H1 (cell line): ENCODE results near the gene TNFRSF8. TPM values are rescaled to one million over a fixed set of nuclear protein-coding genes. Genes with fewer than 3 reads are reported as not detected.

Experiments
- CTCF ChIA-PET: fragments of 300-600 bp; sonication (Branson Sonifier 250); formaldehyde crosslinking; loops from one replicate; lab custom pipeline; 2021; ENCODE audit not compliant: partially characterized antibody; lab: Charles Lee
- POLR2A ChIA-PET: fragments of 300-600 bp; sonication (Branson Sonifier 250); formaldehyde crosslinking; loops from one replicate; lab custom pipeline; 2021; ENCODE audit warnings: inconsistent platforms; ENCODE audit not compliant: partially characterized antibody; lab: Charles Lee
- DNase-seq, 2 experiments: peaks; one replicate each; pipeline versions ENCODE4 v3.0.0 to v3.0.0-alpha.2; 2010 to 2022; ENCODE audit warnings: low spot score in 2 of 2, low read depth in 1 of 2, mixed read lengths in 1 of 2
- FAIRE-seq: peaks from 2 replicates; lab custom pipeline; 2011; peaks lifted over from hg19 to GRCh38; lab: Jason Lieb, UNC
- H2AFZ ChIP-seq: 2 replicates; pipeline ENCODE4 v1.8.1; 2012; ENCODE audit warnings: low read length, inconsistent platforms
- H2AK5ac ChIP-seq: 2 replicates; pipeline ENCODE4 v1.6.1; 2013; ENCODE audit warnings: low read depth, low read length
- H2BK120ac ChIP-seq: replicated peaks from 2 replicates; pipeline ENCODE3; 2013; ENCODE audit warnings: low read depth, low read length, inconsistent platforms
- H2BK12ac ChIP-seq: 2 replicates; pipeline ENCODE4 v1.6.1; 2013; ENCODE audit warnings: low read depth, low read length
- H2BK15ac ChIP-seq: 2 replicates; pipeline ENCODE4 v1.6.1; 2013; ENCODE audit warnings: low read length
- H2BK20ac ChIP-seq: 2 replicates; pipeline ENCODE4 v1.6.1; 2013; ENCODE audit warnings: low read length
- H2BK5ac ChIP-seq: 2 replicates; pipeline ENCODE4 v1.6.1; 2013; ENCODE audit warnings: low read depth, low read length
- H3K14ac ChIP-seq: 2 replicates; pipeline ENCODE4 v1.6.1; 2013; ENCODE audit warnings: inconsistent platforms; ENCODE audit not compliant: insufficient read length
- H3K18ac ChIP-seq: 2 replicates; pipeline ENCODE4 v1.6.1; 2013; ENCODE audit warnings: low read length; ENCODE audit errors: extremely low read depth
- H3K23ac ChIP-seq: 2 replicates; pipeline ENCODE4 v1.6.1; 2013; ENCODE audit warnings: inconsistent platforms; ENCODE audit not compliant: insufficient read length
- H3K23me2 ChIP-seq: 2 replicates; pipeline ENCODE4 v1.6.1; 2013; ENCODE audit warnings: low read depth, low read length
- H3K27ac ChIP-seq: 2 replicates; pipeline ENCODE4 v1.6.1; 2011; ENCODE audit warnings: low read depth, low read length, inconsistent platforms
- H3K27me3 ChIP-seq, 4 experiments: replicated peaks in 1 of 4; 1 replicate in 1 of 4; 2 replicates in 3 of 4; pipeline versions ENCODE4 v1.6.1 to v1.8.1; 2011 to 2013; ENCODE audit warnings: low read length in 3 of 4, mild to moderate bottlenecking in 3 of 4, inconsistent platforms in 2 of 4, mixed read lengths in 2 of 4, moderate library complexity in 1 of 4; ENCODE audit not compliant: control insufficient read depth in 3 of 4, insufficient read depth in 3 of 4; ENCODE audit errors: extremely low read depth in 1 of 4
- H3K36me3 ChIP-seq, 4 experiments: 2 replicates each; pipeline versions ENCODE4 v1.6.1 to v1.8.1; 2011 to 2013; ENCODE audit warnings: mild to moderate bottlenecking in 4 of 4, low read length in 3 of 4, moderate library complexity in 2 of 4, control low read depth in 1 of 4, inconsistent platforms in 1 of 4; ENCODE audit not compliant: insufficient read depth in 4 of 4, control insufficient read depth in 2 of 4
- H3K4ac ChIP-seq: replicated peaks from 2 replicates; pipeline ENCODE3; 2013; ENCODE audit warnings: low read length, low read depth, mixed read lengths, inconsistent platforms; ENCODE audit not compliant: insufficient read length
- H3K4me1 ChIP-seq, 4 experiments: replicated peaks in 1 of 4; 1 replicate in 1 of 4; 2 replicates in 3 of 4; pipeline versions ENCODE4 v1.6.1 to v1.8.1; 2011 to 2013; ENCODE audit warnings: low read length in 3 of 4, inconsistent platforms in 2 of 4, mixed read lengths in 1 of 4; ENCODE audit not compliant: insufficient read depth in 4 of 4, control insufficient read depth in 3 of 4
- H3K4me2 ChIP-seq, 2 experiments: 2 replicates each; pipeline versions ENCODE4 v1.6.1 to v1.8.1; 2011 to 2013; ENCODE audit warnings: low read depth in 2 of 2, low read length in 2 of 2, control low read depth in 1 of 2, inconsistent platforms in 1 of 2, mild to moderate bottlenecking in 1 of 2; ENCODE audit not compliant: insufficient read depth in 1 of 2
- H3K4me3 ChIP-seq, 4 experiments: fragments of 200-600, 300-600 bp in 1 of 4; sonication (generic), shearing (Covaris generic), sonication (Bioruptor Twin) in 1 of 4; 2 replicates each; pipeline versions ENCODE4 v1.5.1 to v1.8.1; 2011 to 2016; ENCODE audit warnings: low read length in 4 of 4, low read depth in 3 of 4, control low read depth in 2 of 4, inconsistent platforms in 2 of 4, mild to moderate bottlenecking in 2 of 4, mixed read lengths in 1 of 4, moderate library complexity in 1 of 4; ENCODE audit not compliant: insufficient read depth in 2 of 4; ENCODE audit errors: extremely low read depth in 1 of 4
- H3K56ac ChIP-seq: replicated peaks from 2 replicates; pipeline ENCODE3; 2013; ENCODE audit warnings: low read depth, mild to moderate bottlenecking, mixed read lengths, low read length, inconsistent platforms; ENCODE audit not compliant: insufficient read length
- H3K79me1 ChIP-seq: 2 replicates; pipeline ENCODE4 v1.6.1; 2013; ENCODE audit warnings: low read depth, low read length, control low read depth
- H3K79me2 ChIP-seq, 2 experiments: 2 replicates each; pipeline versions ENCODE4 v1.6.1 to v1.8.1; 2012 to 2013; ENCODE audit warnings: low read length in 2 of 2, mild to moderate bottlenecking in 2 of 2, inconsistent platforms in 1 of 2; ENCODE audit not compliant: insufficient read depth in 2 of 2, control insufficient read depth in 1 of 2
- H3K9ac ChIP-seq, 4 experiments: replicated peaks in 1 of 4; 1 replicate in 1 of 4; 2 replicates in 3 of 4; pipeline versions ENCODE4 v1.6.1 to v1.8.1; 2011 to 2013; ENCODE audit warnings: low read depth in 3 of 4, low read length in 3 of 4, control low read depth in 2 of 4, mild to moderate bottlenecking in 2 of 4, moderate library complexity in 2 of 4, inconsistent platforms in 1 of 4; ENCODE audit errors: extremely low read depth in 1 of 4
- H3K9me3 ChIP-seq, 2 experiments: 2 replicates each; pipeline versions ENCODE4 v1.6.1 to v1.8.1; 2012 to 2013; ENCODE audit warnings: mild to moderate bottlenecking in 2 of 2, moderate library complexity in 2 of 2, control low read depth in 1 of 2, inconsistent platforms in 1 of 2, low read depth in 1 of 2, low read length in 1 of 2, mixed read lengths in 1 of 2; ENCODE audit not compliant: insufficient read depth in 2 of 2
- H4K20me1 ChIP-seq, 2 experiments: replicated peaks in 1 of 2; 2 replicates each; pipeline versions ENCODE3 to v1.8.1; 2011 to 2013; ENCODE audit warnings: inconsistent platforms in 2 of 2, low read length in 2 of 2, mild to moderate bottlenecking in 1 of 2; ENCODE audit not compliant: insufficient read depth in 2 of 2, control insufficient read depth in 1 of 2
- H4K5ac ChIP-seq: 2 replicates; pipeline ENCODE4 v1.6.1; 2013; ENCODE audit warnings: low read length, low read depth, mixed read lengths, inconsistent platforms; ENCODE audit not compliant: insufficient read length
- H4K8ac ChIP-seq: 2 replicates; pipeline ENCODE4 v1.8.0; 2013; ENCODE audit warnings: mild to moderate bottlenecking, moderate library complexity, low read length, inconsistent platforms; ENCODE audit not compliant: insufficient read depth; ENCODE audit errors: extremely low read depth
- H4K91ac ChIP-seq: replicated peaks from 2 replicates; pipeline ENCODE3; 2013; ENCODE audit warnings: low read length, mixed read lengths, inconsistent platforms; ENCODE audit not compliant: insufficient read length
- USF2 ChIP-seq: IDR thresholded peaks from 2 replicates; pipeline ENCODE4 v1.6.1; 2011; ENCODE audit warnings: low read length, improper control_type of control experiment
- ZNF274 ChIP-seq: IDR thresholded peaks from 2 replicates; pipeline ENCODE4 v1.7.0; 2012; ENCODE audit warnings: low read length, borderline replicate concordance; ENCODE audit errors: extremely low read depth
- WGBS, 2 experiments: shearing (Covaris generic) in 1 of 2; methylation state at CpG; one replicate each; pipeline versions ENCODE4 v1.1.6 to v1.1.7; 2013 to 2015; ENCODE audit warnings: low lambda C conversion rate in 2 of 2, mixed read lengths in 2 of 2, inconsistent platforms in 1 of 2, low coverage in 1 of 2, missing lambda C conversion rate in 1 of 2; ENCODE audit not compliant: insufficient replicate concordance in 2 of 2, insufficient coverage in 1 of 2, insufficient read length in 1 of 2; ENCODE audit errors: extremely low coverage in 1 of 2, missing lambda C conversion rate in 1 of 2; 5-methylcytosine and 5-hydroxymethylcytosine counted together
- polyA plus RNA-seq, 7 experiments: library from polyadenylated mRNA; depleted of rRNA in 3 of 7; stranded (reverse) in 5 of 7; unstranded in 2 of 7; fragments of >200 nt in 5 of 7; fragments of 200-250 nt in 2 of 7; gene quantifications; 1 replicate in 5 of 7; 2 replicates in 1 of 7; 4 replicates in 1 of 7; pipeline versions ENCODE4 v1.2.1 to v1.2.3, GENCODE V29; 2011 to 2013; ENCODE audit warnings: missing spikeins in 2 of 7, mixed read lengths in 2 of 7
- total RNA-seq: library from RNA; stranded (reverse); fragmentation: NEBNext Ultra II Directional; extraction: Animal tissue kit (Norgen Biotek cat#: 25700); gene quantifications from 2 replicates; pipeline ENCODE4 v1.2.1, GENCODE V29; 2021

The TNFRSF8 gene
- total and polyA plus RNA-seq, 2 of the 8 experiments (the other 6 are each of a cell fraction or from before 2014, with no cell fraction given), result 23.2 to 32.7 TPM

GRCh38 chr1:12158357-12159092 is 95.4 kb downstream of the TNFRSF8 start:
- POLR2A ChIA-PET, result no interaction called here
- no peak for FAIRE-seq
- Histone ChIP-seq H4K91ac (peak overlapping the region; percentile 34), H2AFZ (peak overlapping the region; percentile 60; the same call in 1 of the 2 replicates), H3K79me1 (no peaks in the 10 kb centered on the region), H3K4me1 (peaks cover 0 to 7% (median 0%) of the 10 kb centered on the region in 4 experiments; a peak in 2 of 7 replicates), H3K9me3 (no peaks in the 10 kb centered on the region), H2BK20ac (no peak overlapping the region), H2BK5ac (no peak overlapping the region; the same call in 1 of the 2 replicates), H4K8ac (0 out of 2 replicates have a peak overlapping the region, but pooled peaks have one; percentile 0), H2AK5ac (no peak overlapping the region), H2BK120ac (no peak overlapping the region), H3K9ac (no peak overlapping the region), H3K23ac (no peak overlapping the region), H3K14ac (no peak overlapping the region), H3K27ac (no peak overlapping the region), H3K79me2 (no peaks in the 10 kb centered on the region), H3K4ac (peak overlapping the region; percentile 32), H3K23me2 (no peaks in the 10 kb centered on the region), H4K20me1 (no peaks in the 10 kb centered on the region), H3K27me3 (no peaks in the 10 kb centered on the region), H3K36me3 (no peaks in the 10 kb centered on the region), H2BK15ac (no peak overlapping the region), H4K5ac (no peak overlapping the region), H3K18ac (0 out of 2 replicates have a peak overlapping the region, but pooled peaks have one; percentile 72), H3K4me2 (peak overlapping the region in 1 of 2 experiments; percentile 7; a peak in 1 of 4 replicates), H3K4me3 (no peak overlapping the region), H2BK12ac (0 out of 2 replicates have a peak overlapping the region, but pooled peaks have one; percentile 23), H3K56ac (no peak overlapping the region)
- WGBS, 2 experiments, result 72% methylated on average over 20 of the region's 22 CpGs; no CpG with 5 or more reads in 1 of the 2 experiments
- TF ChIP-seq USF2 (no peak), ZNF274 (no peak)
- DNase-seq, result no peak
- CTCF ChIA-PET, result interaction anchor here (0.8 kb wide), 1 partner anchor 71 kb away, joined by 3 read pairs; no protein-coding TSS in a partner anchor
